Kidney (tissue), 14 donors: ENCODE data around the gene KRTAP4-1. TPM values are rescaled to one million over a fixed set of nuclear protein-coding genes. Genes with fewer than 3 reads are reported as not detected.
"Not testable (repeated sequence)": the region's sequence is repeated elsewhere in the genome, so short reads cannot be mapped to it uniquely, and the experiment has no call there.

ENCODE experiments used
- DNase-seq, 5 donors: peaks; one replicate each; pipeline ENCODE4 v3.0.0-alpha.2; 2013 to 2020
- FAIRE-seq: peaks from 2 replicates; lab custom pipeline; 2012; peaks lifted over from hg19 to GRCh38; lab: Jason Lieb, UNC
- H3K27ac ChIP-seq, 2 donors: one replicate each; pipeline ENCODE4 v1.7.0; 2013; ENCODE audit warnings: low read depth in 2 of 2, low read length in 2 of 2, inconsistent platforms in 1 of 2
- H3K27me3 ChIP-seq: one replicate; pipeline ENCODE4 v1.7.1; 2013; ENCODE audit warnings: low read length, inconsistent platforms; ENCODE audit not compliant: control insufficient read depth, insufficient read depth
- H3K36me3 ChIP-seq, 3 donors: one replicate each; pipeline versions ENCODE4 v1.7.0 to v1.7.1; 2013; ENCODE audit warnings: low read length in 3 of 3, control low read depth in 1 of 3, inconsistent platforms in 1 of 3; ENCODE audit not compliant: insufficient read depth in 3 of 3, control insufficient read depth in 2 of 3
- H3K4me1 ChIP-seq, 3 donors: one replicate each; pipeline versions ENCODE4 v1.7.0 to v1.7.1; 2013; ENCODE audit warnings: low read length in 3 of 3, inconsistent platforms in 1 of 3, low read depth in 1 of 3; ENCODE audit not compliant: control insufficient read depth in 2 of 3, insufficient read depth in 2 of 3
- H3K4me3 ChIP-seq, 3 donors: one replicate each; pipeline versions ENCODE4 v1.7.0 to v1.8.1; 2013; ENCODE audit warnings: low read length in 3 of 3, control low read depth in 1 of 3, inconsistent platforms in 1 of 3
- H3K9ac ChIP-seq, 3 donors: one replicate each; pipeline versions ENCODE4 v1.7.0 to v1.7.1; 2013; ENCODE audit warnings: low read length in 3 of 3, control low read depth in 1 of 3, inconsistent platforms in 1 of 3
- H3K9me3 ChIP-seq, 3 donors: one replicate each; pipeline versions ENCODE4 v1.7.0 to v1.7.1; 2013; ENCODE audit warnings: low read length in 3 of 3, control low read depth in 1 of 3, inconsistent platforms in 1 of 3; ENCODE audit not compliant: control insufficient read depth in 2 of 3, insufficient read depth in 1 of 3
- CTCF ChIP-seq: IDR thresholded peaks from 3 replicates; pipeline ENCODE4 v1.5.1; 2012; ENCODE audit warnings: mild to moderate bottlenecking, moderate library complexity, borderline replicate concordance; ENCODE audit not compliant: insufficient read depth; ENCODE audit errors: extremely low read depth
- intact Hi-C: fragments of 100-400 bp; cut with DNase I; formaldehyde crosslinking; loops from one replicate; pipeline ENCODE4 v1.11.1; 2022
- polyA plus RNA-seq: library from polyadenylated mRNA; stranded (reverse); fragments of 350-450 nt; fragmentation: Illumina TruSeq; extraction: RNeasy Lipid Tissue Mini Kit (QIAGEN cat#74804); gene quantifications from one replicate; pipeline ENCODE4 v1.2.3, GENCODE V29; 2014; ENCODE audit warnings: low read depth, low replicate concordance; ENCODE audit not compliant: insufficient read depth
- total RNA-seq: library from RNA; stranded (reverse); fragmentation: NEBNext Ultra II Directional; extraction: Animal tissue kit (Norgen Biotek cat#: 25700); gene quantifications from one replicate; pipeline ENCODE4 v1.2.1, GENCODE V29; 2021
- donor health status: control.
- donor health status: control.
- donor health status: control.
- donor health status: control.
- donor health status: control.
- donor health status: DM: yes; HTN: yes; CAD: no.
- donor health status: Normal renal cell carcinoma (clear cell type).

KRTAP4-1 gene
- total and polyA plus RNA-seq, 2 donors from 2014 or later: not detected

- intact Hi-C loops: no loop called here
- no peak for DNase-seq
- TF ChIP-seq CTCF: no peak
- no peaks in the 10 kb centered on the region for H3K4me1 ChIP-seq
- no peaks in the 10 kb centered on the region for H3K27me3 ChIP-seq
- H3K4me3 ChIP-seq: no peak overlapping the region
- no peaks in the 10 kb centered on the region for H3K36me3 ChIP-seq
- H3K27ac ChIP-seq: no peak overlapping the region
- no peak overlapping the region for H3K9ac ChIP-seq
- no peaks in the 10 kb centered on the region for H3K9me3 ChIP-seq
- no peak for FAIRE-seq
Measured at GRCh38 chr17:41150026-41150425, 34.7 kb downstream of the KRTAP4-1 start.

GRCh38 chr17:41149652-41149985 is 35.1 kb downstream of the KRTAP4-1 start, which contains the start of gene KRTAP4-5:
TSS of gene KRTAP4-5 (minus strand) at chr17:41149825. CDS start at chr17:41149767, 58 bp downstream.
- FAIRE-seq (no peak), DNase-seq (no peak)
- Histone ChIP-seq H3K9me3 (no peaks in the 10 kb centered on the region), H3K27ac (no peak within 1 kb of the TSS), H3K4me3 (no peak within 1 kb of the TSS), H3K9ac (no peak within 1 kb of the TSS), H3K36me3 (no peaks in the 10 kb centered on the region), H3K4me1 (no peaks in the 10 kb centered on the region), H3K27me3 (no peaks in the 10 kb centered on the region)
- no peak for TF ChIP-seq CTCF
- intact Hi-C loops: no loop called here

- H3K27me3 ChIP-seq, H3K27ac ChIP-seq, H3K9ac ChIP-seq, FAIRE-seq, DNase-seq, H3K36me3 ChIP-seq, intact Hi-C loops, H3K4me3 ChIP-seq, H3K4me1 ChIP-seq, H3K9me3 ChIP-seq: not testable (repeated sequence)
Measured at GRCh38 chr17:41148971-41149651, 35.6 kb downstream of the KRTAP4-1 start.

GRCh38 chr17:41147531-41148204 is 37.0 kb downstream of the KRTAP4-1 start:
- DNase-seq (no peak), FAIRE-seq (no peak)
- no peak overlapping the region for H3K9ac ChIP-seq
- no peak overlapping the region for H3K27ac ChIP-seq
- no peak for TF ChIP-seq CTCF
- no peaks in the 10 kb centered on the region for H3K4me1 ChIP-seq
- intact Hi-C loops: no loop called here
- no peaks in the 10 kb centered on the region for H3K36me3 ChIP-seq
- no peaks in the 10 kb centered on the region for H3K27me3 ChIP-seq
- peaks cover 0 to 9% (median 0%) of the 10 kb centered on the region in 3 donors for H3K9me3 ChIP-seq
- no peak overlapping the region for H3K4me3 ChIP-seq
